Raji (cell line): ENCODE results near the gene TJP1.

Experiments used
- POLR2A ChIP-seq: IDR thresholded peaks from 2 replicates; pipeline ENCODE4 v1.6.1; 2011; ENCODE audit warnings: low read depth, low read length, control low read depth; ENCODE audit not compliant: insufficient read depth

The TJP1 gene

DNA sequence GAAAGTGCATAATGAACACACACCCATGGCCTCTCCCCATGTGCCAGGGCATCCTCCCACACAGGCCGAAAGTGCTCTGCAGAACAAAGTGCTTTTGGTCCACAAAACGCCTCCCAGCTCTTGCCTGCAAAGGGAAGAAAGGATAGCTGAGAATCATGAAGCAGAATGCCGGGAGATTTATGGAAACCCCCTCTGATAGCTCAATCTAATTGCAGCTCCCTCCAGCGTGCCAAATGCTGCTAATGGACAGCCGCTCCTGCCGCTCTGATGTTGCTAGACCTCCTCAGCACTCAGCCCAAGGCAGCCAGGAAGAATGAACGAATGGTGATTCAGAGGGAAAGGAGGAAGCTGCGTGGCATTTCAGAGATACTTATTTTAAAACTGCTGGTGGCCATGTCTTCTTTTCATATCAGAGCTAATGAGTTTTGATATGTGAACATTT is 145.3 kb downstream of the TJP1 start:
- no peak for TF ChIP-seq POLR2A

DNA sequence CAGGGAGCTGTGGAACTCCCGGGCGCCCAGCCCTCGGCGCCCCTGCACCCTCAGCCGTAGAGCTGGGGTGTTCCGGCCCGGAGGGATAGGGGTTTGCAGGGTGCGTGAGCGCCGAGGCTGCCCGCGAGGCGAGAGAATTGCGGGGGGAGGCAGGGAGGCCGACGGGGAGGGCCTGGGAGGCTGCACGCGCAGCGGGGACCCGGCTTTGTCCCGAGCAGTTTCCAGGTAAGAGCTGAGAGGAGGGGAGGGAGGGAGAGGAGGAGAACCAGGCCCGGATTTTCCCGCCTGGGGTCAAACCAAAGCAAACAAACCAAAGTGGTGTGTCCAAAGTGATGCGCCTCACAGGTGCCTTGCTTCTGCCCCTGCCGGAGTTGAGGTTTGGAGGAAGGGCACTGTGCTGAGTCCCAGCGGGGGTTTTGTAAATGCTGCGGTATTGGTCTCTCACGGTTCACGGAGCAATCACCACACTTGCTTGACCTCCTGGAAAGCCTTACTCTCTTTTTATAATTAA is 146.4 kb downstream of the TJP1 start:
- no peak for TF ChIP-seq POLR2A

- no peak for TF ChIP-seq POLR2A
Measured at GRCh38 chr15:29674661-29675533, 147.4 kb downstream of the TJP1 start.

DNA sequence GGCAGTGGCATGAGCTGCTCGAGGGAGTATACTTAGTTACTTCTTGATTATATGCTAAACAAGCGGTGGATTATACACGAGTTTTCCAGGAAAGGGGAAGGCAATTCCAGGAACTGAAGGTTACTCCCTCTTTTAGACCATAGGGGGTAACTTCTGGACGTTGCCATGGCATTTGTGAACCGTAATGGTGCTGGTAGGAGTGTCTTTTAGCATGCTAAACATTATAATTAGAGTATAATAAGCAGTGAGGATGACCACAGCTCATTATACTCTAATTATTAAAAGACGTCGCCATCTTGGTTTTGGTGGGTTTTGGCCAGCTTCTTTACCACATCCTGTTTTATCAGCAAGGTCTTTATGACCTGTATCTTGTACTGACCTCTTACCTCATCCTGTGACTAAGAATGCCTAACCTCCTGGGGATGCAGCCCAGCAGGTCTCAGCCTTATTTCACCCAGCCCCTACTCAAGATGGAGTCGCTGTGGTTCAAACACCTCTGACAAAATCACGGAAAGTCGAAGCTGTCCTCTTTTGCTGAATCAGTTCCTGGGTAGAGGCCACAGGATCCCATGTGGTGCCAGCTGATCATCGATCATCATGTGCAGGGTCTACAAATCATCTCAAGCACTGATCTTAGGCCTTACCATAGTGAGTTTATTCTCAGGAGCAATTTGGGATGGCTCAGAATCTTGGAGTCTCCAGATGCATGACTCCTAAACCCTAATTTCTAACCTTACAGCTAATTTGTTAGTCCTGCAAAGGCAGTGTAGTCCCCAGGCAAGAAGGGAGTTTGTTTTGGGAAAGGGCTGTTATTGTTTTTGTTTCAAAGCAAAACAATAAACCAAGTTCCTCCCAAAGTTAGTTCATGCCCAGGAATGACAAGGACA is 149.1 kb downstream of the TJP1 start:
- TF ChIP-seq POLR2A, result no peak

GRCh38 chr15:29672446-29672845 is 149.8 kb downstream of the TJP1 start:
- TF ChIP-seq POLR2A, result no peak

GRCh38 chr15:29670998-29671981 is 151.0 kb downstream of the TJP1 start:
- no peak for TF ChIP-seq POLR2A

DNA sequence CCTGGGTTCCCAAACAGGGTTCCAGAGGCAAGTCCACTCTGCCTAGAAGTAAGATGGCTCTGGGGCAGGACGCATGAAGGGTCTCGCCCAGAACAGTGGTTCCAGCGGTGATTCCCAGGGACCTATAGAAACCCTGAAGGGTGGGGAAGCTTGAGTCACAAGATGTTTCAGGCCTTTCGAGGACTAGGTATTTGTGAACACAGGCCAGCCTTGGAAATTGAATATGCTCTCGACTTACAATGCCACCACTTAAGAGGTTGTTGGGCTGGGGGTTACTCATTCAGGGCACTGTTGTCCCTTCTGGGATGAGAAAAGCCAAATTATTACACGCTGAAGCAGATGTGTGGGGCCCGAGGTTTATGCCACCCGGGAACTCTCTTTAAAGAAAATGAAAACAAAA is 152.0 kb downstream of the TJP1 start:
- TF ChIP-seq POLR2A, result no peak

GRCh38 chr15:29669823-29670222 is 152.4 kb downstream of the TJP1 start:
- TF ChIP-seq POLR2A, result no peak

GRCh38 chr15:29668120-29668602 is 154.1 kb downstream of the TJP1 start:
- no peak for TF ChIP-seq POLR2A

GRCh38 chr15:29666241-29666640 is 156.0 kb downstream of the TJP1 start:
- no peak for TF ChIP-seq POLR2A

DNA sequence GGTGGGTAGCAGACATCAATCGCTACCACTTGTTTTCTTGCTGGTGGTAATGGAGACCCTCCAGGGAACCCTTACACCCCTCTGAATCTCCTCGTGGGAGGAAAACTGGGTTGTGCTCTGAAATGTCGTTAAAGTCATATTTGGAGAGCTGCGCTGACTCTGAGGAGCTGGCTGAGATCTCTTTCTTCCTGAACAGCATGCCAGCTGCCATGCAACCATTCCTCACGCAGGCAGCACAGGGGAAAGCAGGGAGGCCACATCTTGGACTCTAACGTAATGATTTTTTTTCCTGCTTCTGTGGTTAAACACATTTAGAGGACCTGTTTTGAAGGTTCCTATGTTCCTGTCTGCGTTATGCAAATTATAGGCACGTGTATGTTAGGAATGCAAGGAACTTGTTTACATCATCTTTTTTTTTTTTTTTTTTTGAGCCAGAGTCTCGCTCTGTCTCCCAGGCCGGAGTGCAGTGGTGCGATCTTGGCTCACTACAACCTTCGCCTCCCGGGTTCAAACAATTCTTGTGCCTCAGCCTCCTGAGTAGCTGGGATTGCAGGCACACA is 156.7 kb downstream of the TJP1 start:
- no peak for TF ChIP-seq POLR2A

DNA sequence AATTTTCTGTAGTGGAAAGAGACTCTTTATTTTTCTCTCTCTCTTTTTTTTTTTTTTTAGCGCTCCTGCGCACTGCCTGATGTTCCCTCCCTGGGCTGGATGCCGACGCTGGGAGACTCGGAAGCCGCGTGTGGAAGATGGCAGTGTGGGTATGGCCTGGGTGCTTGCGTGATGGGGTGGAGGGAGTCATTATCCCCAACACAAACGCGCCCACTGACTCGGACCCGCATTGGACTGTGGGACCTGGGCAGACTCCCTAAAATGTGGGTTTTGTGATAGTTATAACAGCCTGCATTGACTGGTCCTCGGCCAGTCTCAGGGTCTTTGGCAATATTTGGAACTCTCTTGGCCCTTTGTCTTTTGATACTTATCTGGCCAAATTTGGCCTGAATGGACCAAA is 157.9 kb downstream of the TJP1 start:
- no peak for TF ChIP-seq POLR2A

DNA sequence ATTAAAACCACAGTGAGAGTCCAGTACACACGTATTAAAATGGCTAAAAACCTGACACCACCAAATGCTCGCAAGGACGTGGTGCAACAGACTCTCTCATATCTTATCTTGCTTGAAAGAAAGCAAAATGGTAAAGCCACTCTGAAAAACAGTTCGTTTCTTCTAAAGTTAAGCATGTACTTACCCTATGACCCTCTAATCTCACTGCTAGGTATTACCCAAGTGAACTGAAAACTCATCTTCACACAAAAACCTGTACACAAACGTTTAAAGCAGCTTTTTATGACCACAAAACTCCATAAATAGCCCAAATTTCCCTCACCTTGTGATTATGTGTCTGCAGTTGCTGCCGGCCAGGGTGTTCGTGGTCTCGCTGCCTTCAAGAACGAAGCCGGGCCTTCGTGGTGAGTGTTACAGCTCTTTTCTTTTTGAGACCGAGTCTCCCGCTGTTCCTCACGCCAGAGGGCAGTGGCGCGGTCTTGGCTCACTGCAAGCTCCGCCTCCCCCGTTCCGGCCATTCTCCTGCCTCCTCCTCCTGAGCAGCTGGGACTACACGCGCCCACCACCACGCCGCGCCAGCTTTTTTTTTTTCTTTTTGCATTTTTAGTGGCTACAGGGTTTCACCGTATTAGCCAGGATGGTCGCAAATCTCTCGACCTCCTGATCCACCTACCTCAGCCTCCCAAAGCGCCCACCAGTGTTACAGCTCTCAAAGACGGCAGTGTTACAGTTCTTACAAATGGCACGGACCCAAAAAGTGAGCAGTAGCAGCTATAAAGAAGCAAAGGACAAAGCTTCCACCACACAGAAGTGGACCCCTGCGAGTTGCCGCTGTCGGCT is 165.4 kb downstream of the TJP1 start:
- no peak for TF ChIP-seq POLR2A
